Measurements from ENCODE around the gene TMEM100.

The TMEM100 gene

DNA sequence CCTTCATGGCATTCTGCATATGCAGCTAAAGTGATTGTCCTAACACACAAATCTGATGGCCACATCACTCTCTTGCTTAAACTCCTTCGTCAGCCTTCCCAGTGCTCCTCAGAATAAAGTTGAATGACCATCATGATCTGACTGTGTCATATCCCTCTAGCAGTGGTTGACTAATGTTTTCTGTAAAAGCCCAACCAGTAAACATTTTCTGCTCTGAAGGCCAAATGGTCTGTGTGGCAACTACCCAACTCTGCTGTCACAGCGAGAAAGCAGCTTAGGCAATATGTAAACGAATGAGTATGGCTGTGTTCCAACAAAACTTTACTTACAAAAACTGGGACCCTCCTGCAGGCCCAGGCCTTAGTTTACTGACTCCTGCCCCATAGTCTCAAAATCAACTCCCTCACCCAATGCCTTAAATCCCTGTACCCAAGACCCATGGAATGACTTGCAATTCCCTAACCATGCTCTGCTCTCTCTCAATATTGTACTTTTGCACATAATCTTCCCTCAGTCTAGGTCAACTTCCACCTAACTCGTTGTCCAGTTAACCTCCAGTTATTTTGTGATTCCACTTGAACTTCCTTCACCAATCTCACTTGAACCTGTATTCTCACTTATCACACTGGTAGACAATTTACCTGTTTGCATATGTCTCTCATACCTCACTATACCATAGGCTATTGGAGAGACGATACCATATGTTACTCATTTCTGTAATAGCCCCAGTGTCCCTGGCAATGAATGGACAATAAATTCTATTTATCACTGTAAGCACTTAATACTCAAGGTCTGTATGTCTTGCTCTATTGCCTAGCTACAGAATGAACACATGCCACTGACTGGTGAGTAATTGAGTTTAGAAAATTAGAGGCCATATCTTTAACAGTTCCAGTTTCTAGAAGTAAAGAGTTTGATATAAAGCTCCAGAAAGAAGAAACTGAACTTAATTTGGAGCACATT lies 29.1 kb downstream of the TMEM100 start:
- H3K9ac ChIP-seq (ENCODE audit: low read depth, low read length) = no peak overlapping the region
- H3K9me3 ChIP-seq (replicated peaks; ENCODE audit: low read length) = no peaks in the 10 kb centered on the region
- no peaks in the 10 kb centered on the region for H3K36me3 ChIP-seq (ENCODE audit: insufficient read depth, low read length)
- H3K27me3 ChIP-seq (ENCODE audit: control insufficient read depth, insufficient read depth, low read length) = peaks cover 15% of the 10 kb centered on the region
- H3K4me2 ChIP-seq (ENCODE audit: low read length) = no peak overlapping the region
- H3K4me1 ChIP-seq (ENCODE audit: control insufficient read depth, insufficient read depth, low read length) = no peaks in the 10 kb centered on the region
- no peak overlapping the region for H3K4me3 ChIP-seq (ENCODE audit: low read length)

DNA sequence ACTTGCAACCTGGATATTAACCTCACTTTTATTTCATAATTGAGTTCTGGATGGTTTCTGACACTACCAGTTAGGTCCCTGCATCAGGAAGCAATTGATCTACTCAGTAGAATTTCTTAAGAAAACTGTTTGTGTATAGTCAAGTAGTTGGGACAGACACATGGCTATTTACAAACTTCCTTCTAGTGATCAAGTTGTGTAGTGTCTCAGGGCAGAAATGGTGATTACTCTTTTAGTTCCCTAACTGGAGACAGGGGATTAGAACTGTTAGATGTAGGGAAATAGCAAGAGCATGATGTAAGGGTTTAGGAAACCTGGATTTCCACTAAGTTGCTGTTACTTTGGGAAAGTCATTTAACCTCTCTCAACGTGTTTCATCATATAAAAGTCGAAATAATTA lies 30.4 kb downstream of the TMEM100 start:
- H3K4me2 ChIP-seq (ENCODE audit: low read length) = no peak overlapping the region
- no peaks in the 10 kb centered on the region for H3K36me3 ChIP-seq (ENCODE audit: insufficient read depth, low read length)
- no peak overlapping the region for H3K9ac ChIP-seq (ENCODE audit: low read depth, low read length)
- peaks cover 15% of the 10 kb centered on the region for H3K27me3 ChIP-seq (ENCODE audit: control insufficient read depth, insufficient read depth, low read length)
- no peaks in the 10 kb centered on the region for H3K9me3 ChIP-seq (replicated peaks; ENCODE audit: low read length)
- H3K4me1 ChIP-seq (ENCODE audit: control insufficient read depth, insufficient read depth, low read length) = no peaks in the 10 kb centered on the region
- no peak overlapping the region for H3K4me3 ChIP-seq (ENCODE audit: low read length)

DNA sequence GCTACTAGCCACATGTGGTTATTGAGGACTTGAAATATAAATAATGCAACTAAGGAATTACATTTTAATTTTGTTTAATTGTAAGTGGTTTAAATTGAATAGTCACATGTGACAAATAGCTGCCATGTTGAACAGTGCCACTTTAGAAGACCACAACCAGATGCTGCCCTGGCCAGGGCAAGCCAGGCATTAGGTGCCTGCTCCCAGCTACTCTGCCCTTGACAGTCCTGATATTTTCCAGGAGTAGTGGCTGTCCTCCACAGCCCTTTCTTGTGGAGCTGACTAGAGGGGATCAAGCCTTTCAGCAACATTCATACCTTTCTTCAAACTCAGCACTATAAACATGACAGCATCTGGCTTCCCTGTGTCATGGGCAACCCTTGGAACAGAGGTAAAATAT lies 31.0 kb downstream of the TMEM100 start:
- Histone ChIP-seq H3K9me3 (replicated peaks; ENCODE audit: low read length) (no peaks in the 10 kb centered on the region), H3K4me3 (ENCODE audit: low read length) (no peak overlapping the region), H3K27me3 (ENCODE audit: control insufficient read depth, insufficient read depth, low read length) (peaks cover 15% of the 10 kb centered on the region), H3K9ac (ENCODE audit: low read depth, low read length) (no peak overlapping the region), H3K4me1 (ENCODE audit: control insufficient read depth, insufficient read depth, low read length) (no peaks in the 10 kb centered on the region), H3K36me3 (ENCODE audit: insufficient read depth, low read length) (no peaks in the 10 kb centered on the region), H3K4me2 (ENCODE audit: low read length) (no peak overlapping the region)

DNA sequence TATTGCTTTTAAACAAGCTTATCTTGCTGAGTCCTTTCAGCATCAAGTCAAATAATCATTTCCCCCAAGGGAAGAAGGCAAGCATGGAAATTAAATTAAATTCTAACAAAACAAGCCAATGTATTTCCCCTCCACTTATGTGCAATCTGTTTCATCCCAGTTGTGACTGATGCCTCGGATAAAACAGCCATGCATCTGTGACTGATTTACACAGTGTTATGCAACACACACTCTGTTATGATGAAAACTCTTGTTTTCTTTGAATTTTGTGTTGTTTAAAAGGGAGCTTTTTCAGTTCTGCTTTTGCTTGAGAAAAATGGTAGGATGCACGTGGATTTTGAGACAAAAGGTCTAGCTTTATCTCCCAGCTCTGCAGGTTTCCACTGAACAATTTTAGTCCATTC lies 32.6 kb downstream of the TMEM100 start:
- Histone ChIP-seq H3K4me1 (ENCODE audit: control insufficient read depth, insufficient read depth, low read length) (no peaks in the 10 kb centered on the region), H3K4me3 (ENCODE audit: low read length) (no peak overlapping the region)

DNA sequence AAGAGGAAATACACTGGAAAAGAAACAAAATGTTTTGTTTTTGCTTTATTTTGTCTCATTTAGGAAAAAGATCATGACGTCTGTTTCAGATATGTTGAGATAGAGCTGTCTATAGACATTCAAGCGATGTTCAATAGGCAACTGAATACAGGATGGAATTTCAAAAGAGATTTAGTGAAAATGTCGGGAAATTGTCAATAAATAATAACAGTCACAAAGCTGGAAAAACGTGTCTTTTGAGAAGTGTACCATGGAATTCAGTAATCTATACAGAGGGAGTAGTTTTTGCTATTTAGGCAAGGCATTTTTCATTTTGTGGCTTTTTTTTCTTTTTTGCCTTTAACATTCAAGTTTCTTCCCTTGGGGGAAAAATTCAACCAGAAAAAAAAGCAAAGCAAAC lies 33.0 kb downstream of the TMEM100 start:
- Histone ChIP-seq H3K36me3 (ENCODE audit: insufficient read depth, low read length) (no peaks in the 10 kb centered on the region), H3K9me3 (replicated peaks; ENCODE audit: low read length) (no peaks in the 10 kb centered on the region), H3K27me3 (ENCODE audit: control insufficient read depth, insufficient read depth, low read length) (peaks cover 19% of the 10 kb centered on the region), H3K9ac (ENCODE audit: low read depth, low read length) (no peak overlapping the region), H3K4me3 (ENCODE audit: low read length) (no peak overlapping the region), H3K4me2 (ENCODE audit: low read length) (no peak overlapping the region), H3K4me1 (ENCODE audit: control insufficient read depth, insufficient read depth, low read length) (no peaks in the 10 kb centered on the region)

More for the DNA sequence above, 32.6 kb downstream of the TMEM100 start:
- peaks cover 17% of the 10 kb centered on the region for H3K27me3 ChIP-seq (ENCODE audit: control insufficient read depth, insufficient read depth, low read length)
- H3K36me3 ChIP-seq (ENCODE audit: insufficient read depth, low read length) = no peaks in the 10 kb centered on the region
- H3K4me2 ChIP-seq (ENCODE audit: low read length) = no peak overlapping the region
- H3K9me3 ChIP-seq (replicated peaks; ENCODE audit: low read length) = no peaks in the 10 kb centered on the region
- no peak overlapping the region for H3K9ac ChIP-seq (ENCODE audit: low read depth, low read length)

DNA sequence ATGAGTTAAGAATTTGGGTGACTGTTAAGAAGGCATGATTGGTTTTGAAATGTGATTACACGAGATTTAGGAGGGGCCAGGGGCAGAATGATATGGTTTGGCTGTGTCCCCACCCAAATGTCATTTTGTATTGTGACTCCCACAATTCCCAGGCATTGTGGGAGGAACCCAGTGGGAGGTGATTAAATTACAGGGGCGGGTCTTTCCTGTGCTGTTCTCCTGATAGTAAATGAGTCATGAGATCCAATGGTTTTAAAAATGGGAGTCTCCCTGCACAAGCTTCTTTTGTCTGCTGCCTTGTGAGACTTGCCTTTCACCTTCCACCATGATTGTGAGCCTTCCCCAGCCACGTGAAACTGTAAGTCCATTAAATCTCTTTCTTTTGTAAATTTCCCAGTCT lies 34.6 kb downstream of the TMEM100 start:
- Histone ChIP-seq H3K4me1 (ENCODE audit: control insufficient read depth, insufficient read depth, low read length) (no peaks in the 10 kb centered on the region), H3K9me3 (replicated peaks; ENCODE audit: low read length) (no peaks in the 10 kb centered on the region), H3K9ac (ENCODE audit: low read depth, low read length) (no peak overlapping the region), H3K4me3 (ENCODE audit: low read length) (no peak overlapping the region), H3K27me3 (ENCODE audit: control insufficient read depth, insufficient read depth, low read length) (peaks cover 22% of the 10 kb centered on the region), H3K4me2 (ENCODE audit: low read length) (no peak overlapping the region), H3K36me3 (ENCODE audit: insufficient read depth, low read length) (no peaks in the 10 kb centered on the region)

DNA sequence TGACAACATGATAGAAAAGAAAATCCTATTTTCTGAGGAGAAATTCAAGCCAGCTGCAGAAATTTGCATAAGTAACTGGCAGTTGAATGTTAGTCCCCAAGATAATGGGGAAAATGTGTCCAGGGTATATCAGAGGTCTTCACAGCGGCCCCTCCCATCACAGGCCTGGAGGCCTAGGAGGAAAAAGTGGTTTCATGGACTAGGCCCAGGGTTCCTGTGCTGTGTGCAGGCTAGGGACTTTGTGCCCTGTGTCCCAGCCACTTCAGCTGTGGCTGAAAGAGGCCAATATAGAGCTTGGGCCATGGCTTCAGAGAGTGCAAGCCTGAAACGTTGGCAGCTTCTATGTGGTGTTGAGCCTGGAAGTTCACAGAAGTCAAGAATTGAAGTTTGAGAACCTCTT lies 35.6 kb downstream of the TMEM100 start:
- no peak overlapping the region for H3K4me2 ChIP-seq (ENCODE audit: low read length)
- H3K27me3 ChIP-seq (ENCODE audit: control insufficient read depth, insufficient read depth, low read length) = peaks cover 29% of the 10 kb centered on the region
- no peaks in the 10 kb centered on the region for H3K9me3 ChIP-seq (replicated peaks; ENCODE audit: low read length)
- no peak overlapping the region for H3K4me3 ChIP-seq (ENCODE audit: low read length)
- H3K36me3 ChIP-seq (ENCODE audit: insufficient read depth, low read length) = no peaks in the 10 kb centered on the region
- no peaks in the 10 kb centered on the region for H3K4me1 ChIP-seq (ENCODE audit: control insufficient read depth, insufficient read depth, low read length)
- H3K9ac ChIP-seq (ENCODE audit: low read depth, low read length) = no peak overlapping the region

DNA sequence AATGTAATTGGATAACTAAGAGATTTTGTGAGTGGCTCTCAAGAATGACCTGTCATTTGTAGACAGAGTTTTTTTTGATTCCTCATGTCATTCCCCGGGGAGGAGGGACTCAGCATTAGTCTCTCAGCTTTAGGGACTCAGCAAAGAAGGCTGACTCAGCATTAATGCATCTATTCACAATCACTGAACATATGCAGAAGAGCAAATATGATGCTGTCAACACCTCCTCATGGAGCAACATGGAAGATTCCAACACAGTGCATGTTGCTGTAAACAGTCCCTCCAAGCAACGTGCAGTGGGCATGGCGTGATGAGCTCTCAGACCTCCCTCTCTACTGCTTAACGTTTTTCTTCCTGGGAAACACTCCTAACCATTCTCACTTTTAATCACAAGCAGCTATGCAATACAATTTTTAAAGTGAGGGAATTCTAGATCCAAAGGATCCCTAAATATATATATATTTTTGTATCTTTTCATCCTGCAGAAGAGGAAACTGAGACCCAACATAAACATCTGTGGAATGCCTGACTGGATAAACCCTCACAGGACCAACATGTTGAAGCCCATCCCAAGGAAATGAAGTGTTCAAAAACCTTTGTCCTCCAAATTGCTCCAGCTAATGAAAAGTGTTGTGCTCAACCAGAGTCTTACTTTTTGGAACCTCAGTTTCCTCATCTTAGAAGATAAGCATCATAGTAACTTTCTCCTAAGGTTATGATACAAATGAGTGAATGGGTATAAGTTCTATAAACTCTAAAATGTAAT lies 38.9 kb downstream of the TMEM100 start:
- Histone ChIP-seq H3K9ac (ENCODE audit: low read depth, low read length) (no peak overlapping the region), H3K4me2 (ENCODE audit: low read length) (no peak overlapping the region), H3K36me3 (ENCODE audit: insufficient read depth, low read length) (no peaks in the 10 kb centered on the region), H3K4me1 (ENCODE audit: control insufficient read depth, insufficient read depth, low read length) (no peaks in the 10 kb centered on the region), H3K9me3 (replicated peaks; ENCODE audit: low read length) (no peaks in the 10 kb centered on the region), H3K4me3 (ENCODE audit: low read length) (no peak overlapping the region), H3K27me3 (ENCODE audit: control insufficient read depth, insufficient read depth, low read length) (peaks cover 31% of the 10 kb centered on the region)

DNA sequence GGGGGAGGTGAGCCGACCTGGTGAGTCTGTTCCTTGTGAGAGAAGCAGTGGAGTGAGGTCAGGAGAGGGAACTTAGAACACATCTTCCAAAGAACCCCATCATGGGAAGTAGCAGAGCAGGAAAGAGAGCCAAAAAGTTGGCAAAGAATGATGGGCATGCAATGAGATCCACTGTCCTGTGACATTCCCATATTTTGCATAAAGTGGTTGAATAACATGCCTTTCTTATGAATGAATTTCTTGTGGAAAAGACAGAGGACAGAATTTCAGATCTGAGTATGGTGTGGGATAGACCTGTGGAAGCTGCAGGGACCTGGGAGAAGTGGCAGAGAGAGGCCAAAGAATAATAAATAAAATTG lies 41.3 kb downstream of the TMEM100 start:
- H3K9me3 ChIP-seq (replicated peaks; ENCODE audit: low read length) = no peaks in the 10 kb centered on the region
- H3K4me3 ChIP-seq (ENCODE audit: low read length) = no peak overlapping the region
- H3K9ac ChIP-seq (ENCODE audit: low read depth, low read length) = no peak overlapping the region
- no peaks in the 10 kb centered on the region for H3K4me1 ChIP-seq (ENCODE audit: control insufficient read depth, insufficient read depth, low read length)
- peaks cover 33% of the 10 kb centered on the region for H3K27me3 ChIP-seq (ENCODE audit: control insufficient read depth, insufficient read depth, low read length)
- no peaks in the 10 kb centered on the region for H3K36me3 ChIP-seq (ENCODE audit: insufficient read depth, low read length)
- no peak overlapping the region for H3K4me2 ChIP-seq (ENCODE audit: low read length)

DNA sequence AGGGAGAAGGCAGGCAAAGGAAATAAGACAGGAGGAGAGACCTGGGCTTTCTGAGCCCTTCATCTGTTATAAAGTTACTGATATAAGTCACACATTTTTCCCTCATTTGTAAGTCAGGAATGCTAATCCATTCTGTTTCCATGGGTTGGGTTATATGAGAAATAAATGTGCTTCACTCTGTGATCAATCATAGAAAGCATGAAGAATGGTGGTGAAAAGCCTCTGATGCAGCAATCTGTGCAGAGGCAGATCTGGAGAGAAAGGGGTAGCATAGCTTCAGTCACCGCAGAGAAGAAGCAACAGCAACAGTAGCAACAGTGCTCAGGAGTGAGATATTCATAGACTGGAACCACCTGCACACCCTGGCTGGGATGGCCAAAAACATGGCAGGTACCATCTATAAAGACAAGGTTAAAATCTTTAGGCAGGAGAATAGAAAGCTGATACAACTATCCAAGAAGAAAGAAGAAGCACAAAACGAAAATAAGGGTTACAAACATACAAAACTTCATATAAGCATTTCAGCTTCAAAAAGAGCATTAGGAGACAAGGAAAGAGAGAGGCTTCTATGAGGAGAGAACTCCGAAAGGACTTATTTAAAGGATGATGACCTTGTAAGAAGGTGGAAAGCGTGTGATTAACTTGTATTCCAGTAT lies 41.9 kb downstream of the TMEM100 start:
- no peak overlapping the region for H3K4me3 ChIP-seq (ENCODE audit: low read length)
- no peaks in the 10 kb centered on the region for H3K4me1 ChIP-seq (ENCODE audit: control insufficient read depth, insufficient read depth, low read length)
- H3K36me3 ChIP-seq (ENCODE audit: insufficient read depth, low read length) = no peaks in the 10 kb centered on the region
- peaks cover 33% of the 10 kb centered on the region for H3K27me3 ChIP-seq (ENCODE audit: control insufficient read depth, insufficient read depth, low read length)
- no peak overlapping the region for H3K9ac ChIP-seq (ENCODE audit: low read depth, low read length)
- H3K4me2 ChIP-seq (ENCODE audit: low read length) = no peak overlapping the region
- no peaks in the 10 kb centered on the region for H3K9me3 ChIP-seq (replicated peaks; ENCODE audit: low read length)

DNA sequence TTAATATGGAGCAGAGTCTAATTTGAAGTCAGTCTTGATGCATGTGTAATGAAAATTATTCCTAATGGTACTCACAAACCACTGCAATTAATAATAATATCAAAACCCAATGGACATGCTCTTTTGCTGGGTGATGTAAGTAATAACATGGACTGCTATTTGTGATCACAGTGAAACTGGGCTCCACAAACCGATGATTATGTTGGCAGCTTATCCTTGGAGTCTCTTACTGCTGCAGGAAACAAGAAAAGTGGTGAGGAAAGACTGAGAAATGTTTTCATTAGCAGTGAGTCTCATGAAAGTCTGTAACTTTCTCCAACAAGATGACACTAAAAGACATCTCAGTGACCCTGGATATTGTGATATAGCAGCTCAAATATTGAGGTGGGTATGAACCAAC lies 45.2 kb downstream of the TMEM100 start:
- H3K36me3 ChIP-seq (ENCODE audit: insufficient read depth, low read length) = no peaks in the 10 kb centered on the region
- no peak overlapping the region for H3K4me2 ChIP-seq (ENCODE audit: low read length)
- H3K4me1 ChIP-seq (ENCODE audit: control insufficient read depth, insufficient read depth, low read length) = no peaks in the 10 kb centered on the region
- no peak overlapping the region for H3K4me3 ChIP-seq (ENCODE audit: low read length)
- H3K9ac ChIP-seq (ENCODE audit: low read depth, low read length) = no peak overlapping the region
- H3K27me3 ChIP-seq (ENCODE audit: control insufficient read depth, insufficient read depth, low read length) = peaks cover 11% of the 10 kb centered on the region
- no peaks in the 10 kb centered on the region for H3K9me3 ChIP-seq (replicated peaks; ENCODE audit: low read length)
